ENCODE data around the gene MTMR12. TPM values are rescaled to one million over a fixed set of nuclear protein-coding genes. Genes with fewer than 3 reads are reported as not detected.

The MTMR12 gene
- total and polyA plus RNA-seq, 11 donors: 3.4 to 28.7 (median 19.4) TPM

GRCh38 chr5:32201122-32201753 lies 111.5 kb downstream of the MTMR12 start:
- Histone ChIP-seq H3K27me3 (no peaks in the 10 kb centered on the region), H3K4me1 (peaks cover 0 to 35% (median 7%) of the 10 kb centered on the region in 12 donors), H3K9me3 (no peaks in the 10 kb centered on the region), H3K4me3 (no peak overlapping the region), H3K27ac (no peak overlapping the region), H3K36me3 (no peaks in the 10 kb centered on the region)
- intact Hi-C loops (cut with DNase I): no loop called here
- no peak for DNase-seq
- no peak for TF ChIP-seq POLR2A (IDR thresholded peaks at IDR 0.05)
- no peak for TF ChIP-seq CTCF (IDR thresholded peaks at IDR 0.05)
- peak in 2 of 4 donors; percentile 14 to 37 for ATAC-seq
- WGBS, 4 donors: 44 to 60% (median 53%) methylated on average over 3 of the region's 3 CpGs

- no peaks in the 10 kb centered on the region for H3K9me3 ChIP-seq
- no peaks in the 10 kb centered on the region for H3K27me3 ChIP-seq
- H3K4me3 ChIP-seq: no peak overlapping the region
- H3K4me1 ChIP-seq: peaks cover 0 to 31% (median 15%) of the 10 kb centered on the region in 12 donors
- no peak for TF ChIP-seq POLR2A (IDR thresholded peaks at IDR 0.05)
- no peak for TF ChIP-seq CTCF (IDR thresholded peaks at IDR 0.05)
- DNase-seq (no peak), ATAC-seq (no peak)
- 82 to 90% (median 88%) methylated on average over 6 of the region's 6 CpGs for WGBS, 4 donors
- H3K36me3 ChIP-seq: no peaks in the 10 kb centered on the region
- intact Hi-C loops (cut with DNase I): no loop called here
- H3K27ac ChIP-seq: no peak overlapping the region
These were observed 115.7 kb downstream of the MTMR12 start for GRCh38 chr5:32197032-32197431.

- Histone ChIP-seq H3K36me3 (no peaks in the 10 kb centered on the region), H3K4me1 (peaks cover 0 to 18% (median 11%) of the 10 kb centered on the region in 12 donors), H3K27ac (no peak overlapping the region), H3K4me3 (no peak overlapping the region), H3K27me3 (no peaks in the 10 kb centered on the region), H3K9me3 (no peaks in the 10 kb centered on the region)
- TF ChIP-seq CTCF (IDR thresholded peaks at IDR 0.05) (no peak), POLR2A (IDR thresholded peaks at IDR 0.05) (no peak)
- no peak for ATAC-seq
- DNase-seq: no peak
- intact Hi-C loops (cut with DNase I): no loop called here
- 97 to 99% (median 97%) methylated on average over 5 of the region's 5 CpGs for WGBS, 4 donors
These were observed 117.5 kb downstream of the MTMR12 start for GRCh38 chr5:32195265-32195664.

GRCh38 chr5:32193591-32193990 lies 119.1 kb downstream of the MTMR12 start:
- Histone ChIP-seq H3K4me1 (peaks cover 0 to 18% (median 11%) of the 10 kb centered on the region in 12 donors), H3K4me3 (peak overlapping the region in 7 of 12 donors; percentile 4 to 25 (median 17)), H3K27me3 (no peaks in the 10 kb centered on the region), H3K27ac (peak overlapping the region in 7 of 12 donors; percentile 28 to 65 (median 41)), H3K9me3 (no peaks in the 10 kb centered on the region), H3K36me3 (no peaks in the 10 kb centered on the region)
- peak; percentile 88 to 93 (median 90) for DNase-seq
- 6 to 10% (median 7%) methylated on average over 7 of the region's 7 CpGs for WGBS, 4 donors
- TF ChIP-seq POLR2A (IDR thresholded peaks at IDR 0.05): no peak
- TF ChIP-seq CTCF (IDR thresholded peaks at IDR 0.05): no peak
- intact Hi-C loops (cut with DNase I): no loop called here
- peak; percentile 74 to 93 (median 89) for ATAC-seq
